ENCODE data around the gene SYP. TPM values are rescaled to one million over a fixed set of nuclear protein-coding genes. Genes with fewer than 3 reads are reported as not detected.

Gene SYP
- total RNA-seq, 1 donor from 2014 or later = 3.5 TPM

DNA sequence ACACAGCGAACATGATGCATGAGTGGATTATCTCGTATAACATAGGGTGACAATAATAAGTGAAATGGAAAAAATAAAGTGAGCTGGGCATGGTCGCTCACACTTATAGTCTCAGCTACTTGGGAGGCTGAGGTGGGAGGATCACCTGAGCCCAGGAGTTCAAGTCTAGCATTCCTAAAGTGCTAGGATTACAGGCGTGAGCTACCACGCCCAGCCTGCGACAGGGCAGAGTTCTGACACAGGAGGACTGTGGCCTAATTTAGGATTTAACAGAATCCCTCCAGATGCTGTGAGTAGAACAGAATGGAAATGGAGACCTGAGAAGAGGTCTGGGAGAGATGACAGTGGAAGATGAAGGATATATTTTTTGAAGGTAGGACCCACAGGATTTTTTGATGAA, 10.4 kb downstream of the SYP start:
- TF ChIP-seq, protein P1, sequence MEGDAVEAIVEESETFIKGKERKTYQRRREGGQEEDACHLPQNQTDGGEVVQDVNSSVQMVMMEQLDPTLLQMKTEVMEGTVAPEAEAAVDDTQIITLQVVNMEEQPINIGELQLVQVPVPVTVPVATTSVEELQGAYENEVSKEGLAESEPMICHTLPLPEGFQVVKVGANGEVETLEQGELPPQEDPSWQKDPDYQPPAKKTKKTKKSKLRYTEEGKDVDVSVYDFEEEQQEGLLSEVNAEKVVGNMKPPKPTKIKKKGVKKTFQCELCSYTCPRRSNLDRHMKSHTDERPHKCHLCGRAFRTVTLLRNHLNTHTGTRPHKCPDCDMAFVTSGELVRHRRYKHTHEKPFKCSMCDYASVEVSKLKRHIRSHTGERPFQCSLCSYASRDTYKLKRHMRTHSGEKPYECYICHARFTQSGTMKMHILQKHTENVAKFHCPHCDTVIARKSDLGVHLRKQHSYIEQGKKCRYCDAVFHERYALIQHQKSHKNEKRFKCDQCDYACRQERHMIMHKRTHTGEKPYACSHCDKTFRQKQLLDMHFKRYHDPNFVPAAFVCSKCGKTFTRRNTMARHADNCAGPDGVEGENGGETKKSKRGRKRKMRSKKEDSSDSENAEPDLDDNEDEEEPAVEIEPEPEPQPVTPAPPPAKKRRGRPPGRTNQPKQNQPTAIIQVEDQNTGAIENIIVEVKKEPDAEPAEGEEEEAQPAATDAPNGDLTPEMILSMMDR (IDR thresholded peaks at IDR 0.05) = no peak
- Histone ChIP-seq H3K9me3 (no peaks in the 10 kb centered on the region), H3K27ac (peak overlapping the region; percentile 81), H3K4me3 (peak overlapping the region; percentile 50), H3K4me1 (peaks cover 4% of the 10 kb centered on the region), H3K27me3 (no peaks in the 10 kb centered on the region), H3K36me3 (no peaks in the 10 kb centered on the region)
- DNase-seq = no peak
- intact Hi-C loops (cut with DNase I) = no loop called here
- ATAC-seq = no peak

DNA sequence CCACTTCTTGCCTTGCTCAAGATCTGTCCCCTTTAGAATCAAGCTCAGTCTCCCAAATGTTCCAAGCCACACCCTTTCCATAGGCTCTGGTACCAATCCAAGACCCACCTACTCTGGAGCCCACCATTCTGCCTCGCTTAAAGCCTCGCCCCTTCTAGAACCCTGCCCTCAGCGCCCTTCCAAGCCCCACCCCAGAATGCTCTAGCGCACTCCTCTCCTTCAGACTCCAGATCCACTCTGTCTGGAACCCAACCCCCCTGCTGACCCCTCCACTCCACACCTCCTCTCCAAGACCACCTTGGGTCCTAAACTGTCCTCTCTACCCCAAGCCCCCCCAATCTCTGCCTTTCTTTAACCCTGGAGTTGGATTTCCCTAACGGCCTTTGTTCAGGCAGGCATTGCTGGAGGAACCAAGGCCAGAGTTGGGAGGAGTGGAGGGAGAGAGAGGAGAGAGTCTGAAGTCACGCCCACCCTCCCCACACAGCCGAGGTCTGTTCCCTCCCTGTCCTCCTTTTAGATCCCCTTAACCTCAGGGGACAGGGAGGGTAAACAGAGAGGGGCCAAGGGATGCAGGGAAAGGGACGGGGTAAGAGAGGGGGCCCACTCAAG, 11.4 kb downstream of the SYP start:
- TF ChIP-seq, protein P1 (IDR thresholded peaks at IDR 0.05) = no peak
- H3K9me3 ChIP-seq = no peaks in the 10 kb centered on the region
- H3K27ac ChIP-seq = no peak overlapping the region
- no peaks in the 10 kb centered on the region for H3K27me3 ChIP-seq
- peaks cover under 1% of the 10 kb centered on the region for H3K36me3 ChIP-seq
- intact Hi-C loops (cut with DNase I) = no loop called here
- H3K4me3 ChIP-seq = no peak overlapping the region
- DNase-seq (no peak), ATAC-seq (no peak)
- peaks cover 4% of the 10 kb centered on the region for H3K4me1 ChIP-seq

DNA sequence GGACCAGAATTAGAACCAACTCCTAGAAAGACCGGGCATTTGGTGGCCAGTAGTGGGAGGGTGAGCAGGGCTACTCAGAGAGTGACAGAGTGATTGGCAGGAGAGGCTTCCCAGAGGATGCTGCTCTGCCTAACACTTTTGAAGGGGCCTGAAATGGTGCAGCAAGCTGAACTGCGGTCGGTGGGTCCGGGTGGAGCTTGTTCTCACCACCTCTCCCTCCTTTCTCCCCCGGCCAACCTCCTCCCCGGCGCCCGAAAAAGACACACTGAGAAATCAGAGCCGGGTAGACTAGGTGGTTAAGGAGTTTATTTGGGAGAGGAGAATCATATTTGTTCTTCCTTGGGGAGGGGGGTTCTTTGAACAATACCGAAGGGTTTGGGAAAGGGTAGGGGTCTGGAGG, 12.5 kb downstream of the SYP start:
- Histone ChIP-seq H3K27me3 (no peaks in the 10 kb centered on the region), H3K36me3 (peaks cover 6% of the 10 kb centered on the region), H3K4me1 (peaks cover 4% of the 10 kb centered on the region), H3K4me3 (no peak overlapping the region), H3K27ac (no peak overlapping the region), H3K9me3 (no peaks in the 10 kb centered on the region)
- no peak for DNase-seq
- no peak for ATAC-seq
- TF ChIP-seq, protein P1 (IDR thresholded peaks at IDR 0.05) = no peak
- intact Hi-C loops (cut with DNase I) = no loop called here

DNA sequence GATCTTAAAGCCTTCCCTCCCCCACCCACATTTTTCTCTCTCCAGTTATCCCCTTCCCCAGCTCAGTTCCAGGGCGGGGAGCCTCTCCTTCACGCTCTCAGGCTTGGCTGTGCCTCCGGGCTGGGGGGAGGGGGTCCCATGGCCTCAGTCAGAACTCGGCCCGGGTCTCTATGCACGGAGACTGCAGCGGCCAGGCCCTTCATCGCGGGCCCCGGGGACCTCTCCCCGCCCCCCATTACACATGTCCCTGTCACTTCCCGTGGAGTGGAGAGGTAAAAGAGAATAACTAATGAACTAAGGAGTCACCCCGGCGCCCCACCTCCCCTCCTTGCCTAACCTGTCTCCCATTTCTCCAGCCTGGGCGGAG, 13.0 kb downstream of the SYP start:
- peaks cover 6% of the 10 kb centered on the region for H3K36me3 ChIP-seq
- no peak for ATAC-seq
- intact Hi-C loops (cut with DNase I) = no loop called here
- TF ChIP-seq, protein P1 (IDR thresholded peaks at IDR 0.05) = no peak
- no peak overlapping the region for H3K4me3 ChIP-seq
- H3K4me1 ChIP-seq = peaks cover 4% of the 10 kb centered on the region
- peak overlapping the region; percentile 73 for H3K27ac ChIP-seq
- no peaks in the 10 kb centered on the region for H3K27me3 ChIP-seq
- no peaks in the 10 kb centered on the region for H3K9me3 ChIP-seq
- DNase-seq = no peak

DNA sequence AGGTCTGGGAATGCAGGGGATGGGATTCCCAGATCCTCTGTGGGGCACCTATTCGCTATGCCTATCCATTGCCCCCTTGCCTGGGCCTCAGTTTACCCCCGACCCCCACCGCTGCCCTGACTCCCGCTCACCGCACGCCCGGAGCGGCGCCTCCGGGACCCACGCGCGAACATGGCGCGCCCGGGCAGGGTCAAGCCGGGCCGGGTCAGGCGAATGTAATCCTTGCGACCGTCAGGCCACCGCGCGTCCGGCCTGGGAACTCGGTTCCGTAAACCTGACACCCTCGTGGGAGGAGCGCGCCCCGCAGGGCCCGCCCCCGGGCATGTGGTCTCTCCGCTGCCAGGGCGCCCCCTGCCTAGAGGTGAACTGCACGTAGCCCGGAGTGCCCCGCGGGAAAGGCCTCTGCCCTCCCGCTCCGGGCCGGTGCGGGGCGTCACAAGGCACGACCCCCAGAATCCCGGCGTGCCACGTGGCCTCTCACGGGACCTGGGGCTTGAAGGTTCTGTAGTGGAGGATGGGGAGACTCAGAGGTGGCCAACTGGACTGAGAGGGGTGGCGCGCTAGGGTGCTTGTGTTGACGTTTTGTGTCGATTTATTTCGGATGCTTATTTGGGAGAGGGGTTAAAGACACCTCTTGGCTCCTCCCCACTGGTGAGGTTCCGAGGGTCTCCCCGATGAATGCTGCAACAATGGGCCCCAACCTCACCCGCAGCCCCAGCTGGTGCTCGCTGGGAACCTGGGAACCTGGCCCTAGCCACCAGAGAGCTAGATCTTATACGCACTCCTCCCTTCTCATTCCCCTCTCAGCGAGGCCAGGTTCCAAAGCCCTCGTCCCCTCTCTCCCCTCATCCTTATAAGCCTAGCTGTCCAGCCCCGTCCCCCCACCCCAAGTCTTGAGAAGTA, 13.6 kb downstream of the SYP start, which contains the start of gene PRICKLE3:
PRICKLE3 (minus strand) TSS at position 249 of the 903 bp plus-strand sequence; CDS start at position 173, 76 bp downstream.
- ATAC-seq (peak; percentile 65), DNase-seq (peak; percentile 93)
- Histone ChIP-seq H3K9me3 (no peaks in the 10 kb centered on the region), H3K27me3 (no peaks in the 10 kb centered on the region), H3K36me3 (peaks cover 6% of the 10 kb centered on the region), H3K4me3 (peak within 1 kb of the TSS; percentile 57), H3K4me1 (peaks cover 4% of the 10 kb centered on the region), H3K27ac (peak within 1 kb of the TSS; percentile 73)
- intact Hi-C loops (cut with DNase I) = no loop called here
- TF ChIP-seq, protein P1 (IDR thresholded peaks at IDR 0.05) = peak; percentile 51

Measured in upper lobe of right lung (tissue), 1 donor.